GM12878 (cell line): Measurements from ENCODE around the gene SEMA3D.

Experiments
- JUND ChIP-seq: IDR thresholded peaks from 2 replicates; pipeline ENCODE4 v1.6.1; 2012; ENCODE audit warnings: low read depth, mild to moderate bottlenecking, low read length, improper control_type of control experiment, moderate library complexity
- KAT2A ChIP-seq: conservative IDR thresholded peaks from 2 replicates; pipeline ENCODE4 v1.6.1; 2011; ENCODE audit warnings: low read depth, low read length; ENCODE audit not compliant: control insufficient read depth
- NRF1 ChIP-seq: conservative IDR thresholded peaks from 2 replicates; pipeline ENCODE4 v1.6.1; 2011; ENCODE audit warnings: mild to moderate bottlenecking, low read depth, low read length, improper control_type of control experiment
- SIN3A ChIP-seq: IDR thresholded peaks from 2 replicates; pipeline ENCODE4 v1.6.1; 2012; ENCODE audit warnings: low read depth, low read length, improper control_type of control experiment
- SIX5 ChIP-seq: IDR thresholded peaks from 2 replicates; pipeline ENCODE4 v1.6.1; 2011; ENCODE audit warnings: mild to moderate bottlenecking, low read depth, low read length, moderate library complexity; ENCODE audit not compliant: severe bottlenecking
- TF ChIP-seq, protein P1 (sequence below), 3 experiments: IDR thresholded peaks in 2 of 3; conservative IDR thresholded peaks in 1 of 3; 2 replicates each; pipeline ENCODE4 v1.5.1; 2011; ENCODE audit warnings: low read depth in 3 of 3, low read length in 3 of 3, mild to moderate bottlenecking in 3 of 3, control low read depth in 2 of 3, moderate library complexity in 2 of 3, inconsistent platforms in 1 of 3, mixed read lengths in 1 of 3; ENCODE audit not compliant: control insufficient read depth in 2 of 3, insufficient read depth in 1 of 3; ENCODE audit errors: extremely low read depth in 1 of 3

DNA sequence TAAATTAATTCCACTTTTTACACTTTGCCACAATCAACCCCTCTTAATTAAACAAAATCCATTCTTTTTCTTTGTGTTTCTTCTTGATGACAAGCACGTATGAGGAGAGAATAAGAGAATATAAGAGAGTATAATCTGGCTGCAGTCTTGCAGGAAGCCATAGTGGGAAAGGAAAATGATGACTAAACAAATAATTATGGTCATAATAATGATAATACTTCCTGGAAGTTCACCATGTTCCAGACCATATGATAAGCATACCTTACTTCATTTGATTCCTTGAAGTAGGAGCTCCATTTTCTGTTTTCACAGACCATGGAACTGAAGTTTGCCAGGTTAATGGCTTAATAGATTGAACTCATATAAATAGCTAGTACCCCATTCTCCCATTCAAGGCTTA lies 237.8 kb downstream of the SEMA3D start:
- TF ChIP-seq, protein P1, sequence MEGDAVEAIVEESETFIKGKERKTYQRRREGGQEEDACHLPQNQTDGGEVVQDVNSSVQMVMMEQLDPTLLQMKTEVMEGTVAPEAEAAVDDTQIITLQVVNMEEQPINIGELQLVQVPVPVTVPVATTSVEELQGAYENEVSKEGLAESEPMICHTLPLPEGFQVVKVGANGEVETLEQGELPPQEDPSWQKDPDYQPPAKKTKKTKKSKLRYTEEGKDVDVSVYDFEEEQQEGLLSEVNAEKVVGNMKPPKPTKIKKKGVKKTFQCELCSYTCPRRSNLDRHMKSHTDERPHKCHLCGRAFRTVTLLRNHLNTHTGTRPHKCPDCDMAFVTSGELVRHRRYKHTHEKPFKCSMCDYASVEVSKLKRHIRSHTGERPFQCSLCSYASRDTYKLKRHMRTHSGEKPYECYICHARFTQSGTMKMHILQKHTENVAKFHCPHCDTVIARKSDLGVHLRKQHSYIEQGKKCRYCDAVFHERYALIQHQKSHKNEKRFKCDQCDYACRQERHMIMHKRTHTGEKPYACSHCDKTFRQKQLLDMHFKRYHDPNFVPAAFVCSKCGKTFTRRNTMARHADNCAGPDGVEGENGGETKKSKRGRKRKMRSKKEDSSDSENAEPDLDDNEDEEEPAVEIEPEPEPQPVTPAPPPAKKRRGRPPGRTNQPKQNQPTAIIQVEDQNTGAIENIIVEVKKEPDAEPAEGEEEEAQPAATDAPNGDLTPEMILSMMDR (IDR thresholded peaks at IDR 0.05 in 2 of 3, conservative IDR thresholded peaks at IDR 0.05 in 1 of 3; ENCODE audit: control insufficient read depth in 2 of 3, extremely low read depth in 1 of 3, insufficient read depth in 1 of 3, low read depth in 3 of 3, low read length in 3 of 3): no peak
- TF ChIP-seq KAT2A (no peak), JUND (no peak), SIN3A (no peak), SIX5 (no peak), NRF1 (no peak)
